Hepatocyte (in vitro differentiated cells): ENCODE results near the gene AGAP1.
A peak's percentile ranks its signal among the peaks of the same experiment; 100 is the strongest.

ENCODE experiments used
- CTCF ChIP-seq: fragments of 200-600 bp; sonication (generic); IDR thresholded peaks from 2 replicates; pipeline ENCODE4 v1.5.1; 2016; ENCODE audit warnings: antibody characterized with exemption, mild to moderate bottlenecking; ENCODE audit not compliant: poor library complexity
- EZH2 ChIP-seq: fragments of 200-600 bp; sonication (generic); IDR thresholded peaks from 2 replicates; pipeline ENCODE4 v1.6.1; 2016; ENCODE audit warnings: antibody characterized with exemption, mild to moderate bottlenecking, borderline replicate concordance
- EZH2phosphoT487 ChIP-seq: fragments of 200-600 bp; sonication (generic); IDR thresholded peaks from one replicate; pipeline ENCODE4 v1.6.1; 2018; ENCODE audit warnings: antibody characterized with exemption, mild to moderate bottlenecking, low read depth, moderate library complexity; ENCODE audit not compliant: unreplicated experiment, severe bottlenecking

- TF ChIP-seq EZH2 (no peak), CTCF (peak; percentile 16), EZH2phosphoT487 (no peak)
Observed at GRCh38 chr2:235494716-235495372, 1.0 kb downstream of the AGAP1 start.
